Sigmoid colon (tissue), 7 donors: ENCODE results near the gene LAMB2. TPM values are rescaled to one million over a fixed set of nuclear protein-coding genes. Genes with fewer than 3 reads are reported as not detected.

Experiments used
- DNase-seq: peaks from one replicate; pipeline ENCODE4 v3.0.0-alpha.2; 2019
- H3K27ac ChIP-seq, 4 donors: fragments of 200-600 bp; sonication (generic); one replicate each; pipeline ENCODE4 v1.5.1; 2016 to 2019; ENCODE audit warnings: mild to moderate bottlenecking in 1 of 4
- H3K27me3 ChIP-seq, 3 donors: fragments of 200-600 bp; sonication (generic); one replicate each; pipeline ENCODE4 v1.5.1; 2019; ENCODE audit warnings: mild to moderate bottlenecking in 1 of 3
- H3K36me3 ChIP-seq, 4 donors: fragments of 200-600 bp; sonication (generic); one replicate each; pipeline ENCODE4 v1.5.1; 2016 to 2019
- H3K4me1 ChIP-seq, 4 donors: fragments of 200-600 bp; sonication (generic); one replicate each; pipeline ENCODE4 v1.5.1; 2017 to 2019
- H3K4me3 ChIP-seq, 4 donors: fragments of 200-600 bp; sonication (generic); one replicate each; pipeline ENCODE4 v1.5.1; 2017 to 2019; ENCODE audit warnings: mild to moderate bottlenecking in 2 of 4, moderate library complexity in 1 of 4
- H3K9me3 ChIP-seq, 4 donors: fragments of 200-600 bp in 3 of 4; sonication (generic) in 3 of 4; one replicate each; pipeline versions ENCODE4 v1.5.1 to v1.6.1; 2013 to 2019
- CTCF ChIP-seq, 4 experiments: fragments of 450-650 bp in 3 of 4; fragments of 200-600 bp in 1 of 4; IDR thresholded peaks; one replicate each; pipeline ENCODE4 v1.5.1; 2016 to 2019; ENCODE audit warnings: antibody characterized with exemption in 4 of 4, mild to moderate bottlenecking in 3 of 4, moderate library complexity in 2 of 4
- EP300 ChIP-seq, 4 donors: sonication (generic); formaldehyde crosslinking; IDR thresholded peaks; one replicate each; pipeline ENCODE4 v1.6.1; 2017; ENCODE audit warnings: antibody characterized with exemption in 4 of 4
- POLR2A ChIP-seq, 2 donors: fragments of 450-650 bp; IDR thresholded peaks; one replicate each; pipeline ENCODE4 v1.6.1; 2016; ENCODE audit warnings: antibody characterized with exemption in 2 of 2, mild to moderate bottlenecking in 2 of 2, moderate library complexity in 2 of 2
- POLR2AphosphoS5 ChIP-seq, 4 donors: sonication (generic); formaldehyde crosslinking; IDR thresholded peaks; one replicate each; pipeline ENCODE4 v1.6.1; 2017; ENCODE audit warnings: antibody characterized with exemption in 4 of 4
- WGBS, 2 donors: extraction: QIAGEN DNeasy Blood & Tissue Kit; methylation state at CpG; one replicate each; pipeline ENCODE4 v1.1.7; 2013; 5-methylcytosine and 5-hydroxymethylcytosine counted together
- intact Hi-C: fragments of 100-400 bp; cut with DNase I; formaldehyde crosslinking; loops from one replicate; pipeline ENCODE4 v1.15.1; 2023
- polyA plus RNA-seq, 3 donors: library from polyadenylated mRNA; stranded (reverse); fragments of 200-250 nt; gene quantifications; one replicate each; pipeline ENCODE4 v1.2.3, GENCODE V29; 2013
- total RNA-seq, 4 donors: library from RNA; depleted of rRNA; stranded (reverse); fragments of >200 nt; gene quantifications; one replicate each; pipeline ENCODE4 v1.1.0, GENCODE V29; 2016
- donor health status: healthy with polysubstance abuse.
- donor health status: Bipolar disorder and iron deficiency.
- donor health status: healthy.

LAMB2 gene
- total and polyA plus RNA-seq, 7 donors = 10.2 to 612 (median 252) TPM

DNA sequence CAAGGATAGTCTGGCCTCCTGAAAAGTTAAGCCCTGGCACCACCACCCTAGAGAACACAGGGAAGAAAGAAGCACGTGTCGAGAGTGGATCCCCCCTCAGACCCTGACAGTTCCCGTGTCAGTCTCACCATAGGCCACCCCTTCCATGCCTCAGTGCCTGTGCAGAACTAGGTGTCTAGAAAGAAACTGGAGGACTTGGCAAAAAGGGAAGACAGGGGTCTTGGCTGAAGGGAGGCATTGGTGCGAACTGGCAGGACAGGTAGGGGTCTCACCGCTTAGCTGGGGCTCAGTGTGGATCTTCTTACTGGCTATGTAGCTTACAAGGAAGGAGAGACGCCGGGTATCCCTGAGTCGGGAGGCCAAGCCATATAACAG, 28.8 kb downstream of the LAMB2 start:
- Histone ChIP-seq H3K27me3 (no peaks in the 10 kb centered on the region), H3K4me1 (peaks cover 0 to 25% (median 21%) of the 10 kb centered on the region in 4 donors), H3K9me3 (no peaks in the 10 kb centered on the region), H3K36me3 (peaks cover 26 to 61% (median 52%) of the 10 kb centered on the region in 4 donors), H3K27ac (peak overlapping the region; percentile 82 to 86 (median 83)), H3K4me3 (peak overlapping the region; percentile 76 to 80 (median 78))
- no peak for TF ChIP-seq POLR2A (IDR thresholded peaks at IDR 0.05)
- no peak for TF ChIP-seq POLR2AphosphoS5 (IDR thresholded peaks at IDR 0.05)
- no peak for TF ChIP-seq CTCF (IDR thresholded peaks at IDR 0.05)
- no peak for TF ChIP-seq EP300 (IDR thresholded peaks at IDR 0.05)
- 2 to 5% methylated on average over 8 of the region's 8 CpGs for whole genome bisulfite sequencing, 2 donors
- DNase-seq = no peak
- intact Hi-C loops = no loop called here

DNA sequence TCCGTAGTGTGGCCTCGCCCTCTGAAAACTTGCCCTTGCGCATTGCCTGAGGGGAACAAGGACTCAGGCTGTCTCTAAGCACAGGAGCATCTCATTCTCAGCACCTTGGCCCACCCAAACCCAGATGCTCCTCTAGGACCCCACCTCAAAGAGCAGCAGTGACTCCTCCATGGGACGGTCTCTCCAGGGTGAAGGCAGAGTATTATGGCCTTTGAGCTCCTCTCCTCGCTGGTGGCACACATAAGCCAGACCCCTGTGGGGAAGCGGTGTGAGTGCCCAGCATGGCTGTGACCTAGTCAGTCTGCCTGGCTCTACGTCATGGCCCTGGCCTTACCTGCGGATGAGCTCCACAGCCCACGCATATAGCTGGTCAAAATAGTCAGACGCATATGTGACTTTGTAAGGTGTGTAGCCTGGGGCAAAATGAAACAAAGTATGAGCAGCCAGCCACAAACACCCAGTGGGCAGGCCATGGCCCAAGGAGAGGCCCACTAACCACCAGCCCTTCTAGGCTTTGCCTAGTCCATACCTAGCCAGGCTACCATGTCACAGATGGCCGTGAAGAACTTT, 32.7 kb downstream of the LAMB2 start:
- Histone ChIP-seq H3K9me3 (no peaks in the 10 kb centered on the region), H3K4me3 (no peak overlapping the region), H3K36me3 (peaks cover 32 to 71% (median 56%) of the 10 kb centered on the region in 4 donors), H3K4me1 (peaks cover 0 to 18% (median 17%) of the 10 kb centered on the region in 4 donors), H3K27me3 (no peaks in the 10 kb centered on the region), H3K27ac (no peak overlapping the region)
- DNase-seq = no peak
- WGBS, 2 donors = 96% methylated on average over 11 of the region's 11 CpGs
- no peak for TF ChIP-seq POLR2A (IDR thresholded peaks at IDR 0.05)
- no peak for TF ChIP-seq EP300 (IDR thresholded peaks at IDR 0.05)
- no peak for TF ChIP-seq POLR2AphosphoS5 (IDR thresholded peaks at IDR 0.05)
- no peak for TF ChIP-seq CTCF (IDR thresholded peaks at IDR 0.05)
- intact Hi-C loops = no loop called here

DNA sequence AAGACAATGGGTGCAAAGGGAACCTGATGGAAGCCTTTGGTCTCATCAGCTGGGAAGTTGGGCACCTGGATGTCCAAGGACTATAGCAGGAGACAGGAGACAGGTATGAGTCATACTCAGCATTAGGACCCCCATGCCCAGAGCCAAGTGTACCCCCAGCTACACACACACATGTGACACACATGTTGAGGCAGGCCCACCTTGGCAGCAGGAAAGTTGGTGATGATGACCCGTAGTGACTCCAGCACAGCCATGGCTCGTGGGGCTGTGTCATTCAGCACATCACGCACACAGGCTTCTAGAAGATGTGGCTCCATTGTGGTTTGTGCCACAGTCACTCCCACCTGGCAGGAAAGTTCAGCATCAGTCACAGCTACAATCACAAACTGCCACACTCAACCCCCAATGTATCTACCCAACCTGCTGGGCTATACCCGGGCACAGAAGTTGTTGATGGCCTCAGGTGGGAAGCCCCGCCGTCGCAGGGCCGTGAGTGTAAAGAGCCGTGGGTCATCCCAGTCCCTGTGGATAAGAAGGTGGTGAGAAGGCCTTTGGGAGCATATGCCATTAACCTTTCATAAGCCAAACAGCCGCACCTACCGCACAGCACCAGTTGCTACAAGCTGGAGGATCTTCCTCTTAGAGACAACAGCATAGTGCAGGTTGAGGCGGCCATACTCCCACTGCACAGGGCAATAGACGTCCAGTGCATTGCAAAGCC, 33.8 kb downstream of the LAMB2 start:
- TF ChIP-seq EP300 (IDR thresholded peaks at IDR 0.05) = no peak
- TF ChIP-seq POLR2AphosphoS5 (IDR thresholded peaks at IDR 0.05) = no peak
- no peak for TF ChIP-seq CTCF (IDR thresholded peaks at IDR 0.05)
- no peak for TF ChIP-seq POLR2A (IDR thresholded peaks at IDR 0.05)
- no peaks in the 10 kb centered on the region for H3K27me3 ChIP-seq
- H3K4me3 ChIP-seq = no peak overlapping the region
- no peaks in the 10 kb centered on the region for H3K9me3 ChIP-seq
- intact Hi-C loops = no loop called here
- peaks cover 0 to 22% (median 20%) of the 10 kb centered on the region in 4 donors for H3K4me1 ChIP-seq
- H3K27ac ChIP-seq = no peak overlapping the region
- no peak for DNase-seq
- 94 to 95% methylated on average over 13 of the region's 13 CpGs for WGBS, 2 donors
- H3K36me3 ChIP-seq = peaks cover 32 to 71% (median 56%) of the 10 kb centered on the region in 4 donors

GRCh38 chr3:49098429-49098828, 34.4 kb downstream of the LAMB2 start:
- peaks cover 0 to 15% (median 14%) of the 10 kb centered on the region in 4 donors for H3K4me1 ChIP-seq
- TF ChIP-seq POLR2A (IDR thresholded peaks at IDR 0.05) (no peak), POLR2AphosphoS5 (IDR thresholded peaks at IDR 0.05) (no peak), EP300 (IDR thresholded peaks at IDR 0.05) (no peak), CTCF (IDR thresholded peaks at IDR 0.05) (no peak)
- peaks cover 32 to 71% (median 56%) of the 10 kb centered on the region in 4 donors for H3K36me3 ChIP-seq
- H3K4me3 ChIP-seq = no peak overlapping the region
- H3K9me3 ChIP-seq = no peaks in the 10 kb centered on the region
- WGBS, 2 donors = 59 to 79% methylated on average over 5 of the region's 5 CpGs
- intact Hi-C loops = no loop called here
- no peak overlapping the region for H3K27ac ChIP-seq
- no peaks in the 10 kb centered on the region for H3K27me3 ChIP-seq
- DNase-seq = no peak
